Measurements from ENCODE around the gene C17orf67.
A peak's percentile ranks its signal among the peaks of the same experiment; 100 is the strongest.

C17orf67 gene

GRCh38 chr17:56834380-56835263 is 902 bp upstream of the C17orf67 start:
- H3K4me3 ChIP-seq: peak overlapping the region; percentile 56 to 86 (median 65)
- H3K27ac ChIP-seq: peak overlapping the region in 19 of 21 experiments; percentile 31 to 86 (median 79)

GRCh38 chr17:56833057-56833808 is 487 bp downstream of the C17orf67 start:
- Histone ChIP-seq H3K27ac (peak overlapping the region in 20 of 21 experiments; percentile 14 to 86 (median 71)), H3K4me3 (peak overlapping the region; percentile 56 to 86 (median 65))

GRCh38 chr17:56832446-56832845 is 1.3 kb downstream of the C17orf67 start:
- H3K4me3 ChIP-seq: peak overlapping the region in 5 of 7 experiments; percentile 56 to 86 (median 80)
- peak overlapping the region in 2 of 21 experiments; percentile 79 to 80 for H3K27ac ChIP-seq

GRCh38 chr17:56831369-56832095 is 2.2 kb downstream of the C17orf67 start:
- no peak overlapping the region for H3K27ac ChIP-seq
- no peak overlapping the region for H3K4me3 ChIP-seq

- no peak overlapping the region for H3K27ac ChIP-seq
- H3K4me3 ChIP-seq: no peak overlapping the region
Measured at GRCh38 chr17:56830726-56831368, 2.9 kb downstream of the C17orf67 start.

- Histone ChIP-seq H3K4me3 (no peak overlapping the region), H3K27ac (no peak overlapping the region)
Measured at GRCh38 chr17:56826611-56827414, 6.9 kb downstream of the C17orf67 start.

GRCh38 chr17:56824503-56824902 is 9.2 kb downstream of the C17orf67 start:
- H3K27ac ChIP-seq: no peak overlapping the region
- no peak overlapping the region for H3K4me3 ChIP-seq

- Histone ChIP-seq H3K27ac (no peak overlapping the region), H3K4me3 (no peak overlapping the region)
Measured at GRCh38 chr17:56823848-56824247, 9.9 kb downstream of the C17orf67 start.

- no peak overlapping the region for H3K27ac ChIP-seq
- no peak overlapping the region for H3K4me3 ChIP-seq
Measured at GRCh38 chr17:56822725-56823124, 11.0 kb downstream of the C17orf67 start.

- H3K4me3 ChIP-seq: no peak overlapping the region
- no peak overlapping the region for H3K27ac ChIP-seq
Measured at GRCh38 chr17:56821847-56822534, 11.7 kb downstream of the C17orf67 start.

- Histone ChIP-seq H3K27ac (no peak overlapping the region), H3K4me3 (no peak overlapping the region)
Measured at GRCh38 chr17:56820207-56820606, 13.5 kb downstream of the C17orf67 start.

GRCh38 chr17:56819431-56820145 is 14.1 kb downstream of the C17orf67 start:
- H3K27ac ChIP-seq: no peak overlapping the region
- no peak overlapping the region for H3K4me3 ChIP-seq

GRCh38 chr17:56819030-56819429 is 14.7 kb downstream of the C17orf67 start:
- Histone ChIP-seq H3K27ac (no peak overlapping the region), H3K4me3 (no peak overlapping the region)

- no peak overlapping the region for H3K4me3 ChIP-seq
- no peak overlapping the region for H3K27ac ChIP-seq
Measured at GRCh38 chr17:56817066-56817465, 16.7 kb downstream of the C17orf67 start.

- H3K27ac ChIP-seq: no peak overlapping the region
Measured at GRCh38 chr17:56815711-56816110, 18.0 kb downstream of the C17orf67 start.

GRCh38 chr17:56812901-56813388 is 20.8 kb downstream of the C17orf67 start:
- Histone ChIP-seq H3K27ac (no peak overlapping the region), H3K4me3 (no peak overlapping the region)

More at GRCh38 chr17:56815711-56816110, 18.0 kb downstream of the C17orf67 start:
- H3K4me3 ChIP-seq: no peak overlapping the region

Measured in skin epidermis (tissue), 12 donors.